DMS114 treated with DMSO at 0.1 percent for 48 hours (cell line): ENCODE measurements around the gene HELZ2.

ENCODE experiments used
- DNase-seq: peaks from one replicate; lab custom pipeline; 2025; ENCODE audit not compliant: unreplicated experiment; lab: John Stamatoyannopoulos, UW

HELZ2 gene

DNA sequence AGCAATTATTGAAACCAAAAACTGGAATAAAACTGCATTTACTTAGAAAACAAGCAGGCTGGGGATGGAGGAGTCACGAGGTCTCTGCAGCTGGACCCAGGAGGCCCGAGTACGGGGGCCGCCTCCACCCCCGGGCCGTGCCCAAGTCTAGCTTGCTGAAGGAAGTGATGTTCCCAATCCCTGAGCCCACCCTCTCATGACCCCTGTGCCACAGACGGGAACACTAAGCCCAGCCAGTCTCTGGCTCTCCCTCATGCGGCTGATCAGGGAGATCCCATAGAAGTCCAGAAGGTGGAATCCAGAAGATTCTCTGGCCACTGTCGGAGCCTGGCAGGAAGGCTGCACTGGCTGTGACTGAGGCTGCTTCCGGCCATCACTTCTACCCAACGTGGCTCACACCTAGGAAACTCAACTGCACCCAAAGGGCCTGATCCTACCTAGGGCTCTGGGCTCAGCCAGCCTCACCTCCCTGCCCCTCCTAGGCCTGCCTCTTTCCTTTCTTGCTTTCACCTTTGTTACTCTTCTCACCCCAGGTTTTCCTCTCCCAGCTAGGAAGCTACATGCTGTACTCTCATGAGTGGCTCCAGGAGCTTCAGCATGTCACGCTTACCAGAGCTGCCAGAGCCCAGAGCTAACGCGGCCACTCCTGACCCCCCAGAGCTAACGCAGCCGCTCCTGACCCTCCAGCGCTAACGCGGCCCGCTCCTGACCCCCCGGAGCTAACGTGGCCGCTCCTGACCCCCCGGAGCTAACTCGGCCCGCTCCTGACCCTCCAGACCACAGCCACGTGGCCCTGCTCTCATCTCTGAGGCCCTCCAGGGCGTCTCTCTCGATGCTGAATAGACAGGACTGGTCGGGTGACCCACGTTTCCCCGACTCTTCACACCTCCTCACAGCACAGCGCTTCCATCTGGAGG lies 24.7 kb upstream of the HELZ2 start:
- no peak for DNase-seq

DNA sequence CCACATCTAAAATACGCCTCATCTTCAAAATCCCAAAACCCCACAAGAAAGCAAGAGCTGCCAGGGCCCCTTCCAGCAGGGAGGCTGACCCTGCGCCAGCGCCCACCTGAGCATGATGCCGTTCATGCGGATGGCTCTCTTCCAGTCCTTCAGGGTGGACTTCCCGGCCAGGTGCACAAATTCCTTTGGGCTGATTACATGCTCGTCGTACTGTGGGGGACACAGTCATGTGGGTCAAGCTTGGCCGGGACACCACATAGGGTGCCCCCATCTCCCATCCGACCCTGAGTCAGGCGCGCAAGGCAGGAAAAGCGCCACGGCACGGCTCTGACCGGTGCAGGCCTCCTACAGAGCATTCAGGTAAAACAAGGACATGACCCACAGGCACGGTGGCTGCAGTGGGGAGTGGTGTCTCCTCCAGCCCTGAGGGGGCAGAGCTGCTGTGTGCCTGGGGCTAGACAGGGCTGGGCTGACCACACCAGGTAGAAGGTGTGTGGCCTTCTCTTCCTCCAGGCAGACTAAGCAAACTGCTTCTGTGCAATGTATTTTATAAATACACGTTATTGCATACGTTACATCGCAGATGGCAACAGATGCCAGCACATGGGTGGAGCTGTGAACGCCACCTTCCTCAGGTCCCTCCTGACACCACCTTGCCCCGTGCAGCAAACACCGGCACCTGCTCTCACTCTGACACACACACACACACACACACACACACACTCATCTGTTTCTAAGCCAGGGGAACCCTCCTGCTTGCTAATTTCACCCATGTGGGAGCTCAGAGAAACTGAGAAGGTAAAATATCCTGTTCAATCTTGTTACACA lies 23.8 kb upstream of the HELZ2 start:
- DNase-seq, result no peak

DNA sequence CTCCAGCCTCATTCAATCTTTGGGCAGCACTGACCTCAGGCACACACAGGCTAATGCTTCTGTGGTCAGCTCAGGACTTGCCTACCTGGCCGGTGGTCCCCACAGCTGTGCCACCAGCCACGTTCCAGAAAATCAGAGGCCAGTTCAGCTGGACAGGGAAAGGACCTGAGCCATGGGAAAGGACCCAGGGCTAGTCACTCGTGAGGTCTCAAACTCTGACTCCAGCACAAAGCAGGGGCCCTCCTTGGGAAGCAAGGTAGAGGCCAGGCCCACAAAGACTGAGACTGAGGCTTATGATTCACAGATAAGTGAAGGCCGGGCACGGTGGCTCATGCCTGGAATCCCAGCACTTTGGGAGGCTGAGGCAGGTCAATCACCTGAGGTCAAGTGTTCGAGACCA lies 22.4 kb upstream of the HELZ2 start:
- DNase-seq, result no peak

DNA sequence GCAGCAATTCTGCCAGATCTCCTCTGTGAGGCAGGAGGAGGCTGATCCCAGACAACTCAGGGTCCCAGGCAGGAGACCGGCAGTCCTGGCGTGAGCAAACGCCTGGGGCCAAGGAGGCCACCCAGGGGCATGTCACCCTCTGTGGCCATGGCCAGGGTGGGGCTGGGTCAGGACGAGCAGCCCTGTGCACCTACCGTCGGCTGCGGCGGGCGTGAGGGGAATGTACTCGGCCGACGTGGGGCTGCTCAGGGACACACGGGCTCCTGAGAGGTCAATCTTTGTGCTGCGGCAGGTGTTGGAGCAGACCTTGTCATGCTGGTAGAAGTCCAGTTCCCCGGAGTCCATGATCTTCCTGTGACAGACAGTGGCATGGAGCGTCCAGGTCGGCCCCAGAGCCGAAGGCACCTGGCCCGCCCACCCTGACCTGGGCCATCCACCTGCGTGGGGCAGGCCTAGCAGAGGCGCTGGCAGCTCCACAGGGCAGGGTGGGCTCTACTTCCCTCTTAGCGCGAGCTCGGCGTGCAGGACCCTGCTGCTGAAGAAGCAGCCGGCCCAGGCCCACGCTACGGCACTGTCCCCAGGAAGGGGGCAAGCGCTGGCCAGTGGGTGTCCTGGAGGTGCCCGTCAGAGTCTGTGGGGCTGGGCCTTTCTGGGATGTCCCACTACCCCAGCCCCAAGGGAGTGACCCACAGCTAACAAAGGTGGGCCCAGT lies 21.5 kb upstream of the HELZ2 start:
- DNase-seq, result no peak

- DNase-seq, result no peak
These were observed 20.1 kb upstream of the HELZ2 start for GRCh38 chr20:63594043-63594561.

DNA sequence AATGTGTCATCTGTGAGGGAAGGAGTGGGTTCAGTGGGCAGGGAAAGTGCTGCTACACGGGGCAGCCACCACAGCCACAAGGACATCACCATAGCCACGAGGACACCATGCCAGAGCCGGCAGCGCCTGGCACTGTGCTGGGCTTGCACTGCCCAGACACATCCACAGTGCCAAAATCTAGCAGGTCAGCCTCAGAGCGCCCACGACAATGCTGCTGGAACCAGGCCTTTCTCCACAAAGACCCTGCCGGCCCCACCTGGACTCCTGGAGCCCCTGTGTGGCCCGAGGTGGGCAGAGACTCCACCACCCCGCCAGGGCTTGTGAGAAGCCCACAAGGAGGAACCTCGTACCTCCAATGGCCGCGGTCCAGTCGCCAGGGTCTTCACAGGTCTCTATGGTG lies 18.6 kb upstream of the HELZ2 start:
- DNase-seq, result no peak

- no peak for DNase-seq
These were observed 17.8 kb upstream of the HELZ2 start for GRCh38 chr20:63591786-63592355.

GRCh38 chr20:63591147-63591533 lies 17.1 kb upstream of the HELZ2 start:
- DNase-seq, result no peak

DNA sequence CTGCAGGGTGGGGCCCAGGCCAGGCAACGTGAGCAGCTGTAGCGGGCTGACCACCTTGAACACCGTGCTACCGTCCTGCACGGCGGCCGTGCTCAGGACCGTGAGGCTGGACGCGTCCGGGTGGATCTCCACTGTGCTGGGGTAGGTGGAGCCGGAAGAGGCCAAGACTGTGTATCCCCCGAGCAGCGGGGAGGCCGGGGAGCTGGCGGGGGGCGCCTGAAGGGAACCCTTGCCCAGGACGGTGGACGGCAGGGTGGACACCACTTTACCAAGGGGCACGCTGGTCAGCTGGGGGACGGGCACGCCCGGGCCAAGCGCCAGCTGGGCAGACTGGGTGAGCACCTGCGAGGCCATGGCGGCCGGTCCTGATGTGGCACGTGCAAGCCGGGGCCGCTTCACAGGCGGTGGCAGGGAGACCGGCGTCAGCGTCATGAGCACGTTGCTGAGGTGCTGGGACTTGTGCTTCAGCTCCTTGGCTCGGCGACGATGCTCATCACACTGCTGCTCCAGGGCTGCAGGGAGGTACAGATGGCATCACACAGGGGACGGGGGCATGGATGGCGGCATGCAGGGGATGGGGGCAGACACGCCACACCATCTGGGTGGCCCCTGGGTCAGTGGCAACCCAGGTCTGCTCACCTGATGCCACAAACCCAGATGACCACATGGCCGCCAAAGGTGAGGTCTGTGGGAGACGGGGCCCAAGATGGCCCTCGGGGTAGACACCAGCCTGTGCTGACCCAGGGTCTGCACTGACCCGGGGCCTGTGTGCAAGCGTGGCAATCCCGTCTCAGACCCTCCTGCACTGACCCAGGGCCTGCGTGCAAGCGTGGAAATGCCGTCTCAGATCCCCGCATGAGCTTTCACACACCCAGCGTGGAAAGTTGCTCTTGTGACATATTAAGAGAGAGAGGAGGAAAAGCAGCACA lies 16.4 kb upstream of the HELZ2 start:
- DNase-seq, result no peak

DNA sequence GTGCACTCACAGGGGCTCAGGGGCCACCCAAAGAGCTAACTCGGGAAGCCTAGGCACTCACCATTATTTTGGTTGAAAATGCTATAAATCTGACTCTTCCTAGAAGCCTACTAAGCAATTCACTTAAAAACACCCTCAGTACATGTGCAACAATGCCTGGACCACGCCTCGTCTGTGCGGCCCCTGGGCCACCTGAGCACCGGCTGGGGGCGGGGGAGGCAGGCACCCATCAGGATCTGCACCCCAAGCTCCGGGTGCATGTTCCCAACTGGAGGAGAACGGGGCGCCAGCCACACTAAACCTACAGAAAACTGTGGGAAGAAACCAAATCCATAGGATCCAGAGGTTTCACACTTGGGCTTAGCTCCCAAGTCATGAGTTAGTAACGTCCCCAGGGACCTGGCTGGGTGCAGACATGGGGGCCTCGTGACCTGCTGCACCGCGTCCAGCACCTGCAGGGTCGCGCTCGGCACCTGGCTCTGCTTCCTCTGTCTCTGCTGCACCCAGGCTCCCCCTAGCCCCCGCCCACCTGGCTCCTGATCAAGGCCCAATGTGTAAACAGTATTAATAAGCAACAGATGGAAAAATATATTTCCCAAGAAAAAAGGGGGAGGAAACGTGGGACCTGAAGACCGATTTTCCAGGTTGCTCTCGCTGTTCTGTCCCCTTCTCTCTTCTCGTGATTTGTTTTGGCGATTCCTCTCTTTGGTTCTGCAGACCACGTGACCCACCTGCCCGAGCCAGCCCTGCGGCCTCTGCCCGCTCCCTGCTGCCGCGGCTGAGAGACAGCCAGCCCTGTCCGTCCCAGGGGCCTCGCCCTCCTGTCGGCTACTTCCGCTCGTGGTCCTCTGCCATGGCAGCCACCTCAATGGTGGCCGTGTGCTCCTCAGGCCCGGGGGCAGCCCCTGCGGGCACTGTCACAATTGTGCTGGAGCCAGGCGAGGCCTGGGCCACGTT lies 15.5 kb upstream of the HELZ2 start:
- DNase-seq, result no peak

- DNase-seq, result no peak
These were observed 14.6 kb upstream of the HELZ2 start for GRCh38 chr20:63588641-63589041.

GRCh38 chr20:63587776-63588591 lies 13.9 kb upstream of the HELZ2 start:
- DNase-seq, result no peak

- DNase-seq, result no peak
These were observed 13.2 kb upstream of the HELZ2 start for GRCh38 chr20:63587256-63587655.

- no peak for DNase-seq
These were observed 12.8 kb upstream of the HELZ2 start for GRCh38 chr20:63586797-63587196.

DNA sequence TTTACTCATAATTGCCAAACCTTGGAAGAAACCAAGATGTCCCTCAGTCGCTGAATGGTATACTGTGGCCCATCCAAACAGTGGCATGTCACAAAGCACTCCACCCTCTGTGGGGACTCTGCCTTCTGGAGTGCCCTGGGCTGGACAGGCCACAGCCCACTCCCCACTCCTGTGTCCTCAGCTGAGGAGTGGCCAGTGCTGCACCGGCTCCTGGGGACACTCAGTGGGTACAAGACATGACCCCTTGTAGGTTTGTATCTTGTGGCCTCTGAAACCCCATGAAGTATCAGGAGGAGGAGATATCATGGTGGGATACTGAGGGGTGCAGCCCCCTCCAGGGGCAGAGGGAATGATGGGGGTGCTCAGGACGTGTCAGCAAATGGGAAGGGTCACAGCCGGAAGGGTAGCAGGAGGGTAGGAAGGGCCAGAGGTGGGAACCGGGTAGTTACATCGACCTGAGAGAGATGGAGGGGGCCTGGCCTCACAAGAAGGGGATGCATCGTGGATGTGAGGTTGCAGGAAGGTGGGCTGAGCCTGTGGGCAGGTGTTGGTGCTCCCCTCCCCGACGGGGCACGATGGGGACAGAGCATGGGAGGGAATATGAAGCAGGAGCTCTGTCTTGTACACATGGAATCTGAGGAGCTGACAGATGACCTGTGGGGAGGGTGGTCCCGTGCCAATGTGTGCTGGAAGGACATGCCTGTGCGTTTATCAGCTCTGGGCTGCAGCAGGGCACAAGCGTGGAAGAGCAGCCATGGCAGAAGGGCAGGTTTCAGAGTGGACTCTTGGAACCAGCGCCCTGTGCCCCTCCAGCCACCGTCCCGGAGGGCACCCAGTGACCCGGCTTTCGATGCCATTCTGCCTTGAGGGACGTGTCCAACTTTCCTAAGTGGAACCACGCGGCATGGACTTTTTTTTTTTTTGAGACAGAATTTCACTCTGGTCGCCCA lies 11.9 kb upstream of the HELZ2 start:
- DNase-seq, result no peak

- DNase-seq, result no peak
These were observed 8.5 kb upstream of the HELZ2 start for GRCh38 chr20:63582382-63583063.
